ENCODE data around the gene TSPOAP1.

DNA sequence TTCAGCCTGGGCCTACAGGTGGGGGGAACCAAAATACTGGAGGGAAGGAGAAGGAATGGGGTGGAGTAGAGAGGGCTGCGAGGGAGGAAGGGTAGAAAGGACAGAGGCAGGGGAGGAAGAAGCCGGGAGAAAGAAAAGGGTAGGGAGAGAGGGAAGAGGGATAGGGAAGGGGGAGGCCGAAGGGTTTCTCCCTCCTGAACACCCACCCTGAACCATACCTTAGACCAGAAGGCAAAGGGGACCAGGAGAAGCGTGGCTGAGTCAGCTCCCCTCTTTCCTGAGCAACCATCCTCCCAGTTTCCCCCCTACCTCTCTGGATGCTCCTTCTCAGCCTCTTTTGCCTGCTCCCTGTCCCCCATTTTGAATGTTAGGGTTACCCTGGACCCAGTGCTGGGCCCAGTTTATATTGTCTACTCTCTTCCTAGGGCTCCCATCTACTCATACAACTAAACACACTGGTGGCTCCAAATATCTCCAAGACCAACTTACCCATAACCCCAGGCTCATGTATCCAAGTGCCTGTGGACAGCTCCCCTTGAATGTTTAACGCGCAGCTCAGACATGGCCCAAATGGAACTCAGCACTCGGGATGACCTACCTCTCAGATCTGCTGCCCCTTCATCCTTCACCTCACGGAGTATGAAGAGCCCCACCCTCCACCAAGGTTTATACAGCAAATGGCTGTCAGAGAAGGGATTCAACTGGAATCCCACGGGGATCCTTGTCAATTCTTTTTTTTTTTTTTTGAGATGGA is 7.8 kb downstream of the TSPOAP1 start:
- TF ChIP-seq, protein P1, sequence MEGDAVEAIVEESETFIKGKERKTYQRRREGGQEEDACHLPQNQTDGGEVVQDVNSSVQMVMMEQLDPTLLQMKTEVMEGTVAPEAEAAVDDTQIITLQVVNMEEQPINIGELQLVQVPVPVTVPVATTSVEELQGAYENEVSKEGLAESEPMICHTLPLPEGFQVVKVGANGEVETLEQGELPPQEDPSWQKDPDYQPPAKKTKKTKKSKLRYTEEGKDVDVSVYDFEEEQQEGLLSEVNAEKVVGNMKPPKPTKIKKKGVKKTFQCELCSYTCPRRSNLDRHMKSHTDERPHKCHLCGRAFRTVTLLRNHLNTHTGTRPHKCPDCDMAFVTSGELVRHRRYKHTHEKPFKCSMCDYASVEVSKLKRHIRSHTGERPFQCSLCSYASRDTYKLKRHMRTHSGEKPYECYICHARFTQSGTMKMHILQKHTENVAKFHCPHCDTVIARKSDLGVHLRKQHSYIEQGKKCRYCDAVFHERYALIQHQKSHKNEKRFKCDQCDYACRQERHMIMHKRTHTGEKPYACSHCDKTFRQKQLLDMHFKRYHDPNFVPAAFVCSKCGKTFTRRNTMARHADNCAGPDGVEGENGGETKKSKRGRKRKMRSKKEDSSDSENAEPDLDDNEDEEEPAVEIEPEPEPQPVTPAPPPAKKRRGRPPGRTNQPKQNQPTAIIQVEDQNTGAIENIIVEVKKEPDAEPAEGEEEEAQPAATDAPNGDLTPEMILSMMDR (IDR thresholded peaks at IDR 0.05), result no peak
- no peak for TF ChIP-seq POLR2A (IDR thresholded peaks at IDR 0.05)
